ENCODE measurements around the gene NAA25. TPM values are rescaled to one million over a fixed set of nuclear protein-coding genes. Genes with fewer than 3 reads are reported as not detected.

Gene NAA25
- polyA plus RNA-seq, 1 of the 3 experiments (the other 2 are of a cell fraction): 4.4 TPM

DNA sequence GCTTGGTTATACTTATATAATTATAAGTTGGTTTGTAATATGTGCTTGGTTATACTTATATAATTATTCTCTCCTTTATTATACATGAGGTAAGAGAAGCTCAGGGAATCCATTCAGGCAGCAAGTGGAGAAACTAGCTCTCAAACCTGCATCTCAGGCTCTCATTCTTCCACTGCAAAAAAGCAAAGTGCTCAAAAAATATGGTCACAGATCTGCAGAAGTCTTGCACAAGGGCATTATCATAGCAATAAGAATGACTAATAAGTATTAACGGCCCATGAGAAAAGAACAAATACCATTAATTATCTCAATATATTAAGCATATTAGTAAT is 16.3 kb upstream of the NAA25 start:
- Histone ChIP-seq H4K20me1 (ENCODE audit: insufficient read depth) (no peaks in the 10 kb centered on the region), H3K9me2 (no peaks in the 10 kb centered on the region), H3K27ac (ENCODE audit: low read depth in 2 of 2, low read length in 1 of 2) (no peak overlapping the region), H3K9me3 (no peaks in the 10 kb centered on the region), H3K36me3 (replicated peaks in 1 of 2; ENCODE audit: control insufficient read depth in 1 of 2, insufficient read depth in 2 of 2, low read length in 1 of 2) (no peaks in the 10 kb centered on the region), H3F3A (replicated peaks; ENCODE audit: insufficient read depth) (peaks cover 13% of the 10 kb centered on the region), H2AFZ (ENCODE audit: low read depth) (no peak overlapping the region), H3K4me1 (ENCODE audit: control insufficient read depth in 1 of 2, insufficient read depth in 2 of 2, low read depth in 1 of 2, low read length in 1 of 2) (peaks cover 4 to 9% of the 10 kb centered on the region in 2 experiments; a peak in 2 of 4 replicates), H3K9ac (no peak overlapping the region), H3K79me2 (ENCODE audit: insufficient read depth) (peaks cover 42% of the 10 kb centered on the region), H3K27me3 (ENCODE audit: insufficient read depth) (no peaks in the 10 kb centered on the region), H3K4me2 (peak overlapping the region; percentile 97; the same call in 1 of the 2 replicates), H3K4me3 (ENCODE audit: low read depth in 2 of 2, low read length in 1 of 2) (0 out of 4 replicates have a peak overlapping the region, but pooled peaks of 1 of the 2 experiments have one; percentile 81)
- ChIA-PET POLR2A (interaction anchor here (0.9 to 2.2 kb wide), 3 partner anchors 8 to 110 kb away, joined by 3 to 17 read pairs (median 9); partner anchors contain the start of gene NAA25), CTCF (interaction anchor here (0.6 to 1.4 kb wide), 2 partner anchors 13 to 188 kb away, joined by 3 read pairs; no protein-coding TSS in a partner anchor)
- no peak for DNase-seq
- 4% methylated on average over 1 of the region's 1 CpG for WGBS (ENCODE audit: low lambda C conversion rate)
- no peak for TF ChIP-seq RFX5 (IDR thresholded peaks at IDR 0.05; ENCODE audit: low read length)
- TF ChIP-seq MEF2A (IDR thresholded peaks at IDR 0.05; ENCODE audit: borderline replicate concordance, low read depth): no peak
- no peak for TF ChIP-seq YY1 (IDR thresholded peaks at IDR 0.05; ENCODE audit: low read depth)
- no peak for TF ChIP-seq MXI1 (IDR thresholded peaks at IDR 0.05; ENCODE audit: low read depth, low read length)
- TF ChIP-seq, protein P1, sequence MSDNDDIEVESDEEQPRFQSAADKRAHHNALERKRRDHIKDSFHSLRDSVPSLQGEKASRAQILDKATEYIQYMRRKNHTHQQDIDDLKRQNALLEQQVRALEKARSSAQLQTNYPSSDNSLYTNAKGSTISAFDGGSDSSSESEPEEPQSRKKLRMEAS (IDR thresholded peaks at IDR 0.05; ENCODE audit: low read depth): no peak
- TF ChIP-seq FOSL2 (IDR thresholded peaks at IDR 0.05; ENCODE audit: borderline replicate concordance, low read depth): no peak
- no peak for TF ChIP-seq CHD2 (IDR thresholded peaks at IDR 0.05; ENCODE audit: low read length, partially characterized antibody)
- TF ChIP-seq, protein P2, sequence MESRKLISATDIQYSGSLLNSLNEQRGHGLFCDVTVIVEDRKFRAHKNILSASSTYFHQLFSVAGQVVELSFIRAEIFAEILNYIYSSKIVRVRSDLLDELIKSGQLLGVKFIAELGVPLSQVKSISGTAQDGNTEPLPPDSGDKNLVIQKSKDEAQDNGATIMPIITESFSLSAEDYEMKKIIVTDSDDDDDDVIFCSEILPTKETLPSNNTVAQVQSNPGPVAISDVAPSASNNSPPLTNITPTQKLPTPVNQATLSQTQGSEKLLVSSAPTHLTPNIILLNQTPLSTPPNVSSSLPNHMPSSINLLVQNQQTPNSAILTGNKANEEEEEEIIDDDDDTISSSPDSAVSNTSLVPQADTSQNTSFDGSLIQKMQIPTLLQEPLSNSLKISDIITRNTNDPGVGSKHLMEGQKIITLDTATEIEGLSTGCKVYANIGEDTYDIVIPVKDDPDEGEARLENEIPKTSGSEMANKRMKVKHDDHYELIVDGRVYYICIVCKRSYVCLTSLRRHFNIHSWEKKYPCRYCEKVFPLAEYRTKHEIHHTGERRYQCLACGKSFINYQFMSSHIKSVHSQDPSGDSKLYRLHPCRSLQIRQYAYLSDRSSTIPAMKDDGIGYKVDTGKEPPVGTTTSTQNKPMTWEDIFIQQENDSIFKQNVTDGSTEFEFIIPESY (IDR thresholded peaks at IDR 0.05; ENCODE audit: borderline replicate concordance, low read depth): no peak
- no peak for TF ChIP-seq RXRA (IDR thresholded peaks at IDR 0.05; ENCODE audit: borderline replicate concordance, low read depth)
- TF ChIP-seq EZH2phosphoT487 (IDR thresholded peaks at IDR 0.05; ENCODE audit: borderline replicate concordance, low read depth): no peak
- TF ChIP-seq, protein P3, sequence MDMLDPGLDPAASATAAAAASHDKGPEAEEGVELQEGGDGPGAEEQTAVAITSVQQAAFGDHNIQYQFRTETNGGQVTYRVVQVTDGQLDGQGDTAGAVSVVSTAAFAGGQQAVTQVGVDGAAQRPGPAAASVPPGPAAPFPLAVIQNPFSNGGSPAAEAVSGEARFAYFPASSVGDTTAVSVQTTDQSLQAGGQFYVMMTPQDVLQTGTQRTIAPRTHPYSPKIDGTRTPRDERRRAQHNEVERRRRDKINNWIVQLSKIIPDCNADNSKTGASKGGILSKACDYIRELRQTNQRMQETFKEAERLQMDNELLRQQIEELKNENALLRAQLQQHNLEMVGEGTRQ (IDR thresholded peaks at IDR 0.05; ENCODE audit: borderline replicate concordance, low read depth, low read length): no peak
- no peak for TF ChIP-seq EP300 (IDR thresholded peaks at IDR 0.05; ENCODE audit: borderline replicate concordance in 1 of 2, low read depth in 1 of 2, low read length in 1 of 2)
- TF ChIP-seq RCOR1 (IDR thresholded peaks at IDR 0.05; ENCODE audit: low read length): no peak
- no peak for TF ChIP-seq GABPA (IDR thresholded peaks at IDR 0.05; ENCODE audit: low read depth)
- TF ChIP-seq, protein P4, sequence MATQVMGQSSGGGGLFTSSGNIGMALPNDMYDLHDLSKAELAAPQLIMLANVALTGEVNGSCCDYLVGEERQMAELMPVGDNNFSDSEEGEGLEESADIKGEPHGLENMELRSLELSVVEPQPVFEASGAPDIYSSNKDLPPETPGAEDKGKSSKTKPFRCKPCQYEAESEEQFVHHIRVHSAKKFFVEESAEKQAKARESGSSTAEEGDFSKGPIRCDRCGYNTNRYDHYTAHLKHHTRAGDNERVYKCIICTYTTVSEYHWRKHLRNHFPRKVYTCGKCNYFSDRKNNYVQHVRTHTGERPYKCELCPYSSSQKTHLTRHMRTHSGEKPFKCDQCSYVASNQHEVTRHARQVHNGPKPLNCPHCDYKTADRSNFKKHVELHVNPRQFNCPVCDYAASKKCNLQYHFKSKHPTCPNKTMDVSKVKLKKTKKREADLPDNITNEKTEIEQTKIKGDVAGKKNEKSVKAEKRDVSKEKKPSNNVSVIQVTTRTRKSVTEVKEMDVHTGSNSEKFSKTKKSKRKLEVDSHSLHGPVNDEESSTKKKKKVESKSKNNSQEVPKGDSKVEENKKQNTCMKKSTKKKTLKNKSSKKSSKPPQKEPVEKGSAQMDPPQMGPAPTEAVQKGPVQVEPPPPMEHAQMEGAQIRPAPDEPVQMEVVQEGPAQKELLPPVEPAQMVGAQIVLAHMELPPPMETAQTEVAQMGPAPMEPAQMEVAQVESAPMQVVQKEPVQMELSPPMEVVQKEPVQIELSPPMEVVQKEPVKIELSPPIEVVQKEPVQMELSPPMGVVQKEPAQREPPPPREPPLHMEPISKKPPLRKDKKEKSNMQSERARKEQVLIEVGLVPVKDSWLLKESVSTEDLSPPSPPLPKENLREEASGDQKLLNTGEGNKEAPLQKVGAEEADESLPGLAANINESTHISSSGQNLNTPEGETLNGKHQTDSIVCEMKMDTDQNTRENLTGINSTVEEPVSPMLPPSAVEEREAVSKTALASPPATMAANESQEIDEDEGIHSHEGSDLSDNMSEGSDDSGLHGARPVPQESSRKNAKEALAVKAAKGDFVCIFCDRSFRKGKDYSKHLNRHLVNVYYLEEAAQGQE (IDR thresholded peaks at IDR 0.05; ENCODE audit: low read depth, low read length): no peak
- no peak for TF ChIP-seq NRF1 (IDR thresholded peaks at IDR 0.05; ENCODE audit: low read depth, low read length)
- TF ChIP-seq FOXM1 (IDR thresholded peaks at IDR 0.05; ENCODE audit: low read depth): no peak
- no peak for TF ChIP-seq RAD21 (IDR thresholded peaks at IDR 0.05; ENCODE audit: low read length)
- no peak for TF ChIP-seq TEAD4 (IDR thresholded peaks at IDR 0.05; ENCODE audit: borderline replicate concordance, insufficient read depth)

Measured in SK-N-SH (cell line).